ENCODE data around the gene ANO10. TPM values are rescaled to one million over a fixed set of nuclear protein-coding genes. Genes with fewer than 3 reads are reported as not detected.

The ANO10 gene
- total RNA-seq, 1 donor from 2014 or later: 32.0 TPM

DNA sequence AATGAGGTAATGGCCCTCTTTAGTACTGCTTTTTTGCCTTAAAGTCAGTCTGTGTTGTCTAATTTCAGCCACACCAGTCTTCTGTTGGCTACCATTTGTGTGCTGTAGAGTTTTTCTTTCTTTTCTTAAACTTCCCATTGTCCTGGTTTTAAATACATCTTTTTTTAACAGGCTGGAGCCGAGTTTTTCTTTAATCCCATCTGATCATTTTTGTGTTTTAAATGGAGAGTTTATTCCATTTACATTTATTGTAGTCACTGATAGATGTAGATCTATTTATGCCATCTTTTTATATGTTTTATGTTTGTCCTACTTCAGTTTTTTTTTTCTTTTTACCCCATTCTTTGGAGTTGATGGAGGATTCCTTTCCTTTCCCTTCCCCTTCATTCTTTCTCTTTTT lies 286.0 kb downstream of the ANO10 start:
- no peak for DNase-seq (ENCODE audit: low read depth, low spot score)
- no peak overlapping the region for H3K4me3 Mint-ChIP-seq

GRCh38 chr3:43334976-43335375 lies 286.8 kb downstream of the ANO10 start:
- H3K36me3 Mint-ChIP-seq (ENCODE audit: low read depth): peaks cover 52% of the 10 kb centered on the region
- H3K27ac Mint-ChIP-seq (ENCODE audit: unreplicated experiment): no peak overlapping the region
- no peak for DNase-seq (ENCODE audit: low read depth, low spot score)
- TF ChIP-seq CTCF (conservative IDR thresholded peaks at IDR 0.05): no peak
- peaks cover 13% of the 10 kb centered on the region for H3K4me1 Mint-ChIP-seq
- H3K4me3 Mint-ChIP-seq: no peak overlapping the region
- no peaks in the 10 kb centered on the region for H3K27me3 Mint-ChIP-seq (ENCODE audit: low read depth)
- peaks cover 9% of the 10 kb centered on the region for H3K9me3 Mint-ChIP-seq

More for the DNA sequence above, 286.0 kb downstream of the ANO10 start:
- no peaks in the 10 kb centered on the region for H3K27me3 Mint-ChIP-seq (ENCODE audit: low read depth)
- H3K27ac Mint-ChIP-seq (ENCODE audit: unreplicated experiment): no peak overlapping the region
- peaks cover 6% of the 10 kb centered on the region for H3K4me1 Mint-ChIP-seq
- no peak for TF ChIP-seq CTCF (conservative IDR thresholded peaks at IDR 0.05)
- H3K36me3 Mint-ChIP-seq (ENCODE audit: low read depth): peaks cover 57% of the 10 kb centered on the region
- H3K9me3 Mint-ChIP-seq: peaks cover 10% of the 10 kb centered on the region

DNA sequence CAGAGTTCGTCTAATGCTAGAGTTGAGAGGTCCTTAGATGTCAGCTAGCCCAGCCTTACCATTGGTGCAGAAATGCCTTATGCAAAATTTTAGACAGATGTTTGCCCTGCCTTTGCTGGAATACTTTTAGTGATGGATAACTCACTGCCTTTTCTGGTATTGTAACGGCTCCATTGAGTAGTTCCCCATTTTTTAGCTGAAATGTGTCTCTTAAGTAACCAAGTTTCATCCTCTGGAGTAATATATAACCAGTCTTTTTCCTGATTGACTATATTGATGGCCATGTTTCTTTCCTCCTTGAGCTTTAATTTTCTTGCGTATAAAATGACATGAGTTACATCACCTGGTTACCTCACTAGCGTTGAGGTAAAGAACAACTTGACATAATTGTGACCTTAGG lies 290.4 kb downstream of the ANO10 start:
- H3K27me3 Mint-ChIP-seq (ENCODE audit: low read depth): no peaks in the 10 kb centered on the region

DNA sequence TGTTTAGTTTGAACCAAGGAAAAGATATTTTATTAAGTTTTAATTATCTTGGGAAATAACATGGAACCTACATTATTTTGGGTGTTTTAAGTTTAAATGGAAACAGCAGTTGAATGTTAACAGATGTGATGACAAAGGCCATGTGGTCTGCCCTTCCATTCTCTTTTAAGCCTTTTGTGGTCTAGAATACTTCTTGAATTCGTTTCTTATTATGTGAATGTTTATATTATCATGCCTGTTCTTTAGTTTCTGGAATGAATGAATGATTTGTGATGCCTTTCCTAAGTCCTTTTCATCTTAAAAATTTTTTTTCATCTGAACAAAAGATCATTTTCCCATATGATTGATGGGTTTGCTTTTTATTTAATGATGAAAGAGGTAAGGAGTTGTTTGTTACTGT lies 290.8 kb downstream of the ANO10 start:
- peaks cover 24% of the 10 kb centered on the region for H3K36me3 Mint-ChIP-seq (ENCODE audit: low read depth)
- peak overlapping the region; percentile 78 for H3K27ac Mint-ChIP-seq (ENCODE audit: unreplicated experiment)
- no peak for DNase-seq (ENCODE audit: low read depth, low spot score)
- peaks cover 5% of the 10 kb centered on the region for H3K9me3 Mint-ChIP-seq
- H3K27me3 Mint-ChIP-seq (ENCODE audit: low read depth): no peaks in the 10 kb centered on the region
- TF ChIP-seq CTCF (conservative IDR thresholded peaks at IDR 0.05): no peak
- no peak overlapping the region for H3K4me3 Mint-ChIP-seq
- H3K4me1 Mint-ChIP-seq: peaks cover 38% of the 10 kb centered on the region

More for the DNA sequence above, 290.4 kb downstream of the ANO10 start:
- Mint-ChIP-seq H3K27ac (ENCODE audit: unreplicated experiment) (no peak overlapping the region), H3K36me3 (ENCODE audit: low read depth) (peaks cover 28% of the 10 kb centered on the region), H3K9me3 (peaks cover 5% of the 10 kb centered on the region), H3K4me1 (peaks cover 34% of the 10 kb centered on the region), H3K4me3 (no peak overlapping the region)
- no peak for TF ChIP-seq CTCF (conservative IDR thresholded peaks at IDR 0.05)
- DNase-seq (ENCODE audit: low read depth, low spot score): no peak

- Mint-ChIP-seq H3K27ac (ENCODE audit: unreplicated experiment) (no peak overlapping the region), H3K9me3 (no peaks in the 10 kb centered on the region), H3K4me1 (peaks cover 38% of the 10 kb centered on the region), H3K27me3 (ENCODE audit: low read depth) (no peaks in the 10 kb centered on the region), H3K36me3 (ENCODE audit: low read depth) (peaks cover 15% of the 10 kb centered on the region), H3K4me3 (no peak overlapping the region)
- no peak for DNase-seq (ENCODE audit: low read depth, low spot score)
- no peak for TF ChIP-seq CTCF (conservative IDR thresholded peaks at IDR 0.05)
Observed at GRCh38 chr3:43328653-43329052, 293.2 kb downstream of the ANO10 start.

DNA sequence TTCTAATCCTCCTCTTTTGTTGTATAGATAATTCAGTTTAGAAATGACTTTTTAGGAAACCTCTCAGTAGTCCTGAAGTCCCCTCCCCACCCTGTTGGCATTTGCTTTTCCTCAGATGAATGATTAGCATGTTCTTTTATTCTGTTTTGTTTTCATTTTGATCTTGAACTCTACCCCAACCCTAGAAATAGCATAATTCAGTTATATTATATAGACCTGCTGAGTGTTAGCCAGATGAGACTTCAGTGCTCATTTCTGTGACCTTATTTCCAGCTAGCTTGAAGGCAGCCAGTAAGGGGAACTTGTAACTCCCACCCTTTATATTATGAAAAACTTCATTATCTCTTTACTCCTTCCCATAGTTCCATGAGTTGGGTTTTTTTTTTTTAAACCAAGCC lies 294.2 kb downstream of the ANO10 start:
- no peak overlapping the region for H3K27ac Mint-ChIP-seq (ENCODE audit: unreplicated experiment)
- no peaks in the 10 kb centered on the region for H3K27me3 Mint-ChIP-seq (ENCODE audit: low read depth)
- peaks cover 38% of the 10 kb centered on the region for H3K4me1 Mint-ChIP-seq
- H3K36me3 Mint-ChIP-seq (ENCODE audit: low read depth): peaks cover 11% of the 10 kb centered on the region
- TF ChIP-seq CTCF (conservative IDR thresholded peaks at IDR 0.05): no peak
- no peak overlapping the region for H3K4me3 Mint-ChIP-seq
- no peak for DNase-seq (ENCODE audit: low read depth, low spot score)
- peaks cover 3% of the 10 kb centered on the region for H3K9me3 Mint-ChIP-seq
